OCI-LY3 (cell line): ENCODE measurements around the gene HEXIM2.

ENCODE experiments used
- H2AFZ ChIP-seq: fragments of 200-600, 300-600 bp; shearing (Covaris generic); 2 replicates; pipeline ENCODE4 v1.6.0; 2014; ENCODE audit warnings: antibody characterized with exemption, low read depth, low read length
- H3K27ac ChIP-seq: fragments of 200-600, 300-600 bp; sonication (generic); 2 replicates; pipeline ENCODE4 v1.5.1; 2014; ENCODE audit warnings: mild to moderate bottlenecking, low read length, moderate library complexity, mixed read lengths
- H3K27me3 ChIP-seq: fragments of 200-600, 300-600 bp; sonication (generic); 2 replicates; pipeline ENCODE4 v1.6.1; 2014; ENCODE audit warnings: low read depth, low read length, mixed read lengths
- H3K36me3 ChIP-seq: fragments of 200-600, 300-600 bp; sonication (generic); replicated peaks from 2 replicates; pipeline ENCODE3; 2014; ENCODE audit warnings: low read depth, low read length, mixed read lengths
- H3K4me1 ChIP-seq: fragments of 300-600, 200-600 bp; sonication (generic); 2 replicates; pipeline ENCODE4 v1.6.1; 2014; ENCODE audit warnings: low read length, mixed read lengths
- H3K4me2 ChIP-seq: fragments of 200-600, 300-600 bp; sonication (generic); 2 replicates; pipeline ENCODE4 v1.6.1; 2014; ENCODE audit warnings: low read length, mixed read lengths
- H3K4me3 ChIP-seq: fragments of 300-600, 200-600 bp; sonication (generic); 2 replicates; pipeline ENCODE4 v1.5.1; 2014; ENCODE audit warnings: antibody characterized with exemption, mild to moderate bottlenecking, low read length, moderate library complexity
- H3K79me2 ChIP-seq: fragments of 300-600, 200-600 bp; shearing (Covaris generic); 2 replicates; pipeline ENCODE4 v1.6.1; 2014; ENCODE audit warnings: mild to moderate bottlenecking, low read length, mixed read lengths
- H3K9ac ChIP-seq: fragments of 300-600, 200-600 bp; shearing (Covaris generic); 2 replicates; pipeline ENCODE4 v1.6.0; 2014; ENCODE audit warnings: mild to moderate bottlenecking, low read length, moderate library complexity
- H3K9me3 ChIP-seq: fragments of 200-600, 300-600 bp; shearing (Covaris generic); 2 replicates; pipeline ENCODE4 v1.6.1; 2014; ENCODE audit warnings: low read length, mixed read lengths; ENCODE audit not compliant: insufficient read depth
- H4K20me1 ChIP-seq: fragments of 200-600, 300-600 bp; sonication (generic); 2 replicates; pipeline ENCODE4 v1.6.1; 2016; ENCODE audit warnings: low read length, mixed read lengths; ENCODE audit not compliant: insufficient read depth
- CTCF ChIP-seq: fragments of 200-600, 300-600 bp; sonication (generic); IDR thresholded peaks from 2 replicates; pipeline ENCODE4 v1.5.1; 2014; ENCODE audit warnings: antibody characterized with exemption, low read length, low read depth
- EZH2phosphoT487 ChIP-seq: fragments of 200-600 bp; shearing (Covaris generic); IDR thresholded peaks from 2 replicates; pipeline ENCODE4 v1.6.1; 2018; ENCODE audit warnings: antibody characterized with exemption, mixed run types, low read depth

The HEXIM2 gene

DNA sequence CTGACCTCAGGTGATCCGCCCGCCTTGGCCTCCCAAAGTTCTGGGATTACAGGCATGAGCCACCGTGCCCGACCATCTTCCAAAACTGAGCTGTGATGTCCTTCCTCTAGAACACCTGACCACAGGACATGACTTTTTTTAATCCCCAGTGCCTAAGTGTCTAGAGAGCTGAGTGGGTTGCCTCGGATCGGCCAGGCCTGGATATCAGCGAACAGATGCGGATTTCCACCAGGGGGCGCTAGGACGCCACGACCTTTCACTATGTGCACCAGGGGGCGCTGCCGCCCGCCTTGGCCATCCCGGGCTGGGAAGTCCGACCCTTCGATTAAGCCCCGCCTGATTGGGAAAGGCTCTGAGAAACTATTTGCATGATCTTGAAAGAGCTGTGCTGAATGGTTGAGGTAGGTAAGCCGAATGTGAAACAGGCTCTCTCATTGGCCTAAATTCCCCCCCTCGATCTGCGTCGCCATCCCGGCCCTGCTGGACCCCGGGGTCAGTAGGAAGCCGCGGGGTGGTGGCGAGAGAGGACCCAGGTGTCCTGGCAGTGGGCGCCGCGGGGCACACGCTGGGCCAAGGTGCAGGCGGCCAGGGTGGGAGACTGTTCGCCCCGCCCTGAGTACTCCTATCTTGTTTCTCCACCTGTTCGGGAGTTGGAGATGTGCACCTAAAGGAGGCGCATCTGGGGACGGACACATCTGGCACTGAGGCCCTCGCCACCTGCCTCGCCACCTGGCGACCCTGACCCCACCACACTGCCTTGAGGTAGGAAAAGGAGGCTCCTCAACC lies 26.3 kb upstream of the HEXIM2 start, which contains the start of gene ACBD4:
ACBD4 (plus strand) TSS at position 496 of the 786 bp plus-strand sequence. CDS start 458 bp downstream, outside the sequence.
- H3K27ac ChIP-seq, result 0 out of 2 replicates have a peak within 1 kb of the TSS, but pooled peaks have one; percentile 5
- TF ChIP-seq CTCF, result peak; percentile 100
- no peak for TF ChIP-seq EZH2phosphoT487
- H2AFZ ChIP-seq, result peak within 1 kb of the TSS; percentile 50; the same call in 1 of the 2 replicates
- no peaks in the 10 kb centered on the region for H3K9me3 ChIP-seq
- no peaks in the 10 kb centered on the region for H4K20me1 ChIP-seq
- H3K36me3 ChIP-seq, result no peaks in the 10 kb centered on the region
- no peaks in the 10 kb centered on the region for H3K79me2 ChIP-seq
- H3K4me3 ChIP-seq, result peak within 1 kb of the TSS; percentile 85
- peak within 1 kb of the TSS; percentile 83 for H3K9ac ChIP-seq
- no peaks in the 10 kb centered on the region for H3K27me3 ChIP-seq
- peak within 1 kb of the TSS; percentile 100 for H3K4me2 ChIP-seq
- H3K4me1 ChIP-seq, result peaks cover 10% of the 10 kb centered on the region

- Histone ChIP-seq H3K27me3 (no peaks in the 10 kb centered on the region), H3K9ac (peak overlapping the region; percentile 83), H3K27ac (0 out of 2 replicates have a peak overlapping the region, but pooled peaks have one; percentile 5), H3K4me3 (peak overlapping the region; percentile 85), H3K4me1 (peaks cover 10% of the 10 kb centered on the region), H3K9me3 (no peaks in the 10 kb centered on the region), H3K4me2 (peak overlapping the region; percentile 100), H4K20me1 (no peaks in the 10 kb centered on the region), H3K36me3 (no peaks in the 10 kb centered on the region), H3K79me2 (no peaks in the 10 kb centered on the region), H2AFZ (peak overlapping the region; percentile 50; the same call in 1 of the 2 replicates)
- no peak for TF ChIP-seq EZH2phosphoT487
- no peak for TF ChIP-seq CTCF
These were observed 25.5 kb upstream of the HEXIM2 start for GRCh38 chr17:45135978-45136791.

DNA sequence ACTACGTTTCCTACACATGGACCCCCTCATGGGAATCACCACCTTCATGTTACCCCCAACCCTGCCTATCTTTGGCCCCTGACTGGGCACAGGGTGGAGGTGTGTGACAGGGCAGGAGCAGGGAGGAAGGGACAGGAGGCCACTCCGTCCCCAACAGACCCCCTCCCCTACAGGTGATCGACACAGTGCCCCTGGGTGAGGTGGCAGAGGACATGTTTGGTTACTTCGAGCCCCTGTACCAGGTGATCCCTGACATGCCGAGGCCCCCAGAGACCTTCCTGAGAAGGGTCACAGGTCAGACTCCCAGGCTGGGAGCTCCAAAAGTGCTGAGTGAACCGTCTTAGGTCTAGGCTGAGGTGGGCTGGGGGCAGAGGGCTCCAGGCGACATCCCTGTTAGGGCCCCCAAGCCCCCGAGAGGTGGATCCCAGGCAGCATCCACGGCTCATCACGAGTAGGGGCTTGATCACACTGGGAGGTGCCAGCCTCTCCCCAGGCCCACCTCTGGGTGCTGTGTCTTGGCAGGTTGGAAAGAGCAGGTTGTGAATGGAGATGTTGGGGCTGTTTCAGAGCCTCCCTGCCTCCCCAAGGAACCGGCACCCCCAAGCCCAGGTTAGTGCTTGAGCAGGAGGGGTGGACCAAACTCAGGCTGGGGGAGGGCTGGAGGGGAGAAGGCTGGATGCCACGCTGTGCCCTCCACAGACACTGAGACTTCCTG lies 24.7 kb upstream of the HEXIM2 start:
- no peak overlapping the region for H3K4me3 ChIP-seq
- no peaks in the 10 kb centered on the region for H3K79me2 ChIP-seq
- no peak overlapping the region for H3K27ac ChIP-seq
- no peak overlapping the region for H3K4me2 ChIP-seq
- H2AFZ ChIP-seq, result no peak overlapping the region
- no peak for TF ChIP-seq EZH2phosphoT487
- TF ChIP-seq CTCF, result no peak
- no peaks in the 10 kb centered on the region for H3K36me3 ChIP-seq
- peaks cover 8% of the 10 kb centered on the region for H3K4me1 ChIP-seq
- no peaks in the 10 kb centered on the region for H3K9me3 ChIP-seq
- H3K9ac ChIP-seq, result no peak overlapping the region
- no peaks in the 10 kb centered on the region for H3K27me3 ChIP-seq
- no peaks in the 10 kb centered on the region for H4K20me1 ChIP-seq
